Fibroblast of the aortic adventitia (primary cell): ENCODE data around the gene WNT6. TPM values are rescaled to one million over a fixed set of nuclear protein-coding genes. Genes with fewer than 3 reads are reported as not detected.

ENCODE experiments used
- DNase-seq: peaks from one replicate; pipeline ENCODE4 v3.0.0-alpha.2; 2010; ENCODE audit warnings: low read depth
- H3K4me3 ChIP-seq: 2 replicates; pipeline ENCODE4 v1.5.1; 2011; ENCODE audit warnings: low read depth, mild to moderate bottlenecking, control low read depth, low read length, moderate library complexity
- total RNA-seq: library from RNA; depleted of rRNA; stranded (reverse); fragments of >200 nt; gene quantifications from 2 replicates; pipeline ENCODE4 v1.2.3, GENCODE V29; 2012; ENCODE audit warnings: low replicate concordance
- TF ChIP-seq, protein P1 (sequence below): IDR thresholded peaks from 2 replicates; pipeline ENCODE4 v1.5.1; 2011; ENCODE audit warnings: mild to moderate bottlenecking, low read length, control low read depth, inconsistent platforms; ENCODE audit not compliant: insufficient read depth

The WNT6 gene
- total RNA-seq, 1 donor: not detected

DNA sequence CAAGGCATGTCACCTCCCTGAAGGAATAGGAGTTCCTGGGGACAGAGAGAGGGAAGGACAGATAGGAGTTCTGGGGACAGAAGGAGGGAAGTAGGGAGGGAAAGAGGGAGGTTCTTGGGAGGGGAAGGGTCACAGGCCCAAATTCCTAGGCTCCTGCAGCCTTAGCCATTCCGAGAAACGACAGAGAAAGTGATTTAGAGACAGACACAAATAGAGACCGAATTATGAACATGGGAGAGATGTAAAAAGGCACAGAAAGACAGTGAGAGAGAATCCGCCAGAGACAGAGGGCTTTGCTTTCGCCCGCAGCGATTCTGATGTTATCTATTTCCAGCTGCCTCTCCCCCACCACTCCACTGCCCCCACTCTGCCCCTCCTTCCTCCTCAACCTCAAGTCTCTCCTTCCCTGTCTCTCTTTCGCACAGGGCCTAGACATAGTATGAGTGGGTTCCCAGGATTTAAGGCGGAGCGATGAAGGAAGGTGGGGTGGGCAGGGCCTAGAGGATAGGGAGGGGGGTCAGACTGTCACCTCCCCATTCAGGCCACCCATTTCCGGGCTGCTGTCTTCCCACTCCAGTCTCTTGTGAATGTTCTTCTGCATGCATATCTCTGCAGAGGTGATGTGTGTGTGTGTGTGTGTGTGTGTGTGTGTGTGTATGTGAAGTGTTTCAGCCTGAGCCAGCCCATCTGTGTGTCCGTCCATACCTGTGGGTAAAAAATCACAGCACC is 3.3 kb upstream of the WNT6 start:
- H3K4me3 ChIP-seq: no peak overlapping the region
- TF ChIP-seq, protein P1, sequence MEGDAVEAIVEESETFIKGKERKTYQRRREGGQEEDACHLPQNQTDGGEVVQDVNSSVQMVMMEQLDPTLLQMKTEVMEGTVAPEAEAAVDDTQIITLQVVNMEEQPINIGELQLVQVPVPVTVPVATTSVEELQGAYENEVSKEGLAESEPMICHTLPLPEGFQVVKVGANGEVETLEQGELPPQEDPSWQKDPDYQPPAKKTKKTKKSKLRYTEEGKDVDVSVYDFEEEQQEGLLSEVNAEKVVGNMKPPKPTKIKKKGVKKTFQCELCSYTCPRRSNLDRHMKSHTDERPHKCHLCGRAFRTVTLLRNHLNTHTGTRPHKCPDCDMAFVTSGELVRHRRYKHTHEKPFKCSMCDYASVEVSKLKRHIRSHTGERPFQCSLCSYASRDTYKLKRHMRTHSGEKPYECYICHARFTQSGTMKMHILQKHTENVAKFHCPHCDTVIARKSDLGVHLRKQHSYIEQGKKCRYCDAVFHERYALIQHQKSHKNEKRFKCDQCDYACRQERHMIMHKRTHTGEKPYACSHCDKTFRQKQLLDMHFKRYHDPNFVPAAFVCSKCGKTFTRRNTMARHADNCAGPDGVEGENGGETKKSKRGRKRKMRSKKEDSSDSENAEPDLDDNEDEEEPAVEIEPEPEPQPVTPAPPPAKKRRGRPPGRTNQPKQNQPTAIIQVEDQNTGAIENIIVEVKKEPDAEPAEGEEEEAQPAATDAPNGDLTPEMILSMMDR: no peak
- no peak for DNase-seq

DNA sequence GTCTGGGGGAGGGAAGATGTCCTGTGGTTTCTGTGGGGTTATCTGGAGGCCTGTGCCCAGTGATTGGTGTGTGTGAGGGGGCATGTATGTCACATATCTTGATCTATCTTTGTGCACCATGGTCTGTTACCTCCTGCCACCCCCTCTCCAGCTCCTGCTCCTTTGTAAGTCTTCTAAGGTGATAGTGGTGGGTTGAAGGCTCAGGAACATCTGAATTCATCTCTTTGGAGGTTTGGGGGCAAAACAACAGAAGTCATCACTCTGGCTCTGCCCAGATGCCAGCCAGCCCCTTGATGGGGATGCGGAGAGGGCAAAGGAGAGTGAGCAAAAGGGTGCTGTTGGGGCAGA is 2.7 kb upstream of the WNT6 start:
- TF ChIP-seq, protein P1: no peak
- no peak for DNase-seq

GRCh38 chr2:218857371-218858137 is 2.1 kb upstream of the WNT6 start:
- TF ChIP-seq, protein P1: no peak
- H3K4me3 ChIP-seq: no peak overlapping the region
- DNase-seq: no peak

More for the DNA sequence above, 2.7 kb upstream of the WNT6 start:
- no peak overlapping the region for H3K4me3 ChIP-seq

DNA sequence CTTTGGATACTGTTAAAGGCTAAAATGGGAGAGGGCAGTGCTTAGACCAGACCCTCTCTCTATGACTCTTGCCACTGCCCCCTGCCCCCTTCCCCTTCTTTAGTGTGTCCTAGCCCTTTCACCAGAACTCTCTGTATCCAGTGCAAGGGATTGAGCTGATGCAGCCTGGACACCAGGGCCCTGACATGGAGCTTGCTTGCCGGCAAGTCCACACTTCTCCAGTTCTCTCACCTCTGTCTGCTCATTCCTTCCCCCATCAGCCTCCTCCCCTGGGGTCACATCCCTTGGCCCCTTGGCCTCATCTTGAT is 1.5 kb upstream of the WNT6 start:
- H3K4me3 ChIP-seq: no peak overlapping the region
- TF ChIP-seq, protein P1: no peak
- DNase-seq: no peak

GRCh38 chr2:218858671-218859555 is 692 bp upstream of the WNT6 start:
- H3K4me3 ChIP-seq: no peak overlapping the region

More at GRCh38 chr2:218858671-218859555, 692 bp upstream of the WNT6 start:
- no peak for DNase-seq
- TF ChIP-seq, protein P1: no peak
